Colonic mucosa (tissue), 4 donors: ENCODE results near the gene IL17RB. TPM values are rescaled to one million over a fixed set of nuclear protein-coding genes. Genes with fewer than 3 reads are reported as not detected.

Experiments used
- DNase-seq: peaks from one replicate; pipeline ENCODE4 v3.0.0-alpha.2; 2020
- H3K27ac ChIP-seq: fragments of 200-600 bp; one replicate; pipeline ENCODE4 v1.8.0; 2021
- H3K27me3 ChIP-seq: fragments of 200-600 bp; one replicate; pipeline ENCODE4 v1.8.0; 2021
- H3K36me3 ChIP-seq: fragments of 200-600 bp; one replicate; pipeline ENCODE4 v1.8.0; 2021
- H3K4me1 ChIP-seq: fragments of 200-600 bp; one replicate; pipeline ENCODE4 v1.8.0; 2021; ENCODE audit warnings: mild to moderate bottlenecking
- H3K4me3 ChIP-seq: fragments of 200-600 bp; one replicate; pipeline ENCODE4 v1.8.0; 2021
- H3K9ac ChIP-seq, 2 donors: one replicate each; pipeline ENCODE4 v1.7.0; 2013; ENCODE audit warnings: control low read depth in 2 of 2, low read depth in 2 of 2, low read length in 2 of 2
- H3K9me3 ChIP-seq: fragments of 200-600 bp; one replicate; pipeline ENCODE4 v1.8.0; 2021
- CTCF ChIP-seq: fragments of 200-600 bp; IDR thresholded peaks from one replicate; pipeline ENCODE4 v1.8.0; 2022; ENCODE audit warnings: antibody characterized with exemption, mild to moderate bottlenecking
- intact Hi-C: fragments of 100-400 bp; cut with DNase I; formaldehyde crosslinking; loops from one replicate; pipeline ENCODE4 v1.14.1; 2022
- total RNA-seq, 2 donors: library from RNA; stranded (reverse); fragmentation: NEBNext Ultra II Directional in 1 of 2; extraction: Animal tissue kit (Norgen Biotek cat#: 25700) in 1 of 2; gene quantifications; one replicate each; pipeline ENCODE4 v1.2.1, GENCODE V29; 2021
- donor health status: healthy.
- donor health status: DM: no; HTN: no; CAD: no.
- donor health status: DM: no; HTN: no; CAD: no.

The IL17RB gene
- total RNA-seq, 2 donors from 2014 or later, result 18.6 to 25.7 TPM

GRCh38 chr3:53880396-53881345 is 34.3 kb downstream of the IL17RB start:
- Histone ChIP-seq H3K27ac (no peak overlapping the region), H3K4me3 (peak overlapping the region; percentile 71), H3K36me3 (peaks cover 6% of the 10 kb centered on the region), H3K9me3 (no peaks in the 10 kb centered on the region), H3K27me3 (no peaks in the 10 kb centered on the region), H3K4me1 (no peaks in the 10 kb centered on the region), H3K9ac (peak overlapping the region; percentile 78 to 91)
- no peak for DNase-seq
- intact Hi-C loops, result no loop called here
- no peak for TF ChIP-seq CTCF

GRCh38 chr3:53881691-53882593 is 35.6 kb downstream of the IL17RB start, which contains the start of gene ACTR8:
Gene ACTR8 (minus strand): TSS chr3:53882152. CDS start chr3:53882101, 51 bp downstream.
- H3K9me3 ChIP-seq, result no peaks in the 10 kb centered on the region
- H3K4me3 ChIP-seq, result peak within 1 kb of the TSS; percentile 71
- H3K36me3 ChIP-seq, result peaks cover 4% of the 10 kb centered on the region
- no peaks in the 10 kb centered on the region for H3K27me3 ChIP-seq
- intact Hi-C loops, result no loop called here
- no peak for TF ChIP-seq CTCF
- H3K4me1 ChIP-seq, result no peaks in the 10 kb centered on the region
- H3K27ac ChIP-seq, result peak within 1 kb of the TSS; percentile 84
- DNase-seq, result peak; percentile 89
- H3K9ac ChIP-seq, result peak within 1 kb of the TSS; percentile 78 to 91

GRCh38 chr3:53883008-53883407 is 36.6 kb downstream of the IL17RB start:
- TF ChIP-seq CTCF, result no peak
- Histone ChIP-seq H3K4me3 (no peak overlapping the region), H3K27ac (no peak overlapping the region), H3K9ac (no peak overlapping the region), H3K4me1 (no peaks in the 10 kb centered on the region), H3K36me3 (peaks cover 4% of the 10 kb centered on the region), H3K9me3 (no peaks in the 10 kb centered on the region), H3K27me3 (no peaks in the 10 kb centered on the region)
- no peak for DNase-seq
- intact Hi-C loops, result no loop called here

GRCh38 chr3:53884623-53885022 is 38.3 kb downstream of the IL17RB start:
- intact Hi-C loops, result no loop called here
- peaks cover 4% of the 10 kb centered on the region for H3K36me3 ChIP-seq
- no peaks in the 10 kb centered on the region for H3K27me3 ChIP-seq
- no peaks in the 10 kb centered on the region for H3K9me3 ChIP-seq
- no peak overlapping the region for H3K27ac ChIP-seq
- no peak overlapping the region for H3K4me3 ChIP-seq
- H3K9ac ChIP-seq, result no peak overlapping the region
- TF ChIP-seq CTCF, result no peak
- no peak for DNase-seq
- no peaks in the 10 kb centered on the region for H3K4me1 ChIP-seq

GRCh38 chr3:53885239-53885638 is 38.9 kb downstream of the IL17RB start:
- intact Hi-C loops, result no loop called here
- TF ChIP-seq CTCF, result no peak
- no peaks in the 10 kb centered on the region for H3K9me3 ChIP-seq
- no peak overlapping the region for H3K9ac ChIP-seq
- DNase-seq, result no peak
- no peak overlapping the region for H3K4me3 ChIP-seq
- no peaks in the 10 kb centered on the region for H3K4me1 ChIP-seq
- H3K36me3 ChIP-seq, result peaks cover 4% of the 10 kb centered on the region
- no peak overlapping the region for H3K27ac ChIP-seq
- H3K27me3 ChIP-seq, result no peaks in the 10 kb centered on the region
